GM12891 (cell line): ENCODE measurements around the gene ST14.
"Not testable (repeated sequence)": the region's sequence is repeated elsewhere in the genome, so short reads cannot be mapped to it uniquely, and the experiment has no call there.

Experiments used
- DNase-seq: peaks from one replicate; pipeline ENCODE4 v3.0.0; 2011; ENCODE audit warnings: low spot score; ENCODE audit not compliant: insufficient read length
- FAIRE-seq: peaks from 2 replicates; lab custom pipeline; 2011; peaks lifted over from hg19 to GRCh38; lab: Jason Lieb, UNC
- PAX5 ChIP-seq: IDR thresholded peaks from 2 replicates; pipeline ENCODE4 v1.6.1; 2011; ENCODE audit warnings: low read length, moderate library complexity, mild to moderate bottlenecking; ENCODE audit not compliant: insufficient read depth, severe bottlenecking
- POLR2A ChIP-seq: IDR thresholded peaks from 2 replicates; pipeline ENCODE4 v1.6.1; 2011; ENCODE audit warnings: low read depth, low read length, control low read depth
- POLR2AphosphoS5 ChIP-seq: IDR thresholded peaks from 2 replicates; pipeline ENCODE4 v1.6.1; 2011; ENCODE audit warnings: low read depth, low read length, control low read depth
- POU2F2 ChIP-seq: IDR thresholded peaks from 2 replicates; pipeline ENCODE4 v1.6.1; 2011; ENCODE audit warnings: low read depth, mild to moderate bottlenecking, control low read depth, low read length, moderate library complexity
- SPI1 ChIP-seq: IDR thresholded peaks from 2 replicates; pipeline ENCODE4 v1.6.1; 2011; ENCODE audit warnings: low read depth, low read length, control low read depth
- TAF1 ChIP-seq: IDR thresholded peaks from 2 replicates; pipeline ENCODE4 v1.6.1; 2011; ENCODE audit warnings: low read depth, low read length, control low read depth

Gene ST14

DNA sequence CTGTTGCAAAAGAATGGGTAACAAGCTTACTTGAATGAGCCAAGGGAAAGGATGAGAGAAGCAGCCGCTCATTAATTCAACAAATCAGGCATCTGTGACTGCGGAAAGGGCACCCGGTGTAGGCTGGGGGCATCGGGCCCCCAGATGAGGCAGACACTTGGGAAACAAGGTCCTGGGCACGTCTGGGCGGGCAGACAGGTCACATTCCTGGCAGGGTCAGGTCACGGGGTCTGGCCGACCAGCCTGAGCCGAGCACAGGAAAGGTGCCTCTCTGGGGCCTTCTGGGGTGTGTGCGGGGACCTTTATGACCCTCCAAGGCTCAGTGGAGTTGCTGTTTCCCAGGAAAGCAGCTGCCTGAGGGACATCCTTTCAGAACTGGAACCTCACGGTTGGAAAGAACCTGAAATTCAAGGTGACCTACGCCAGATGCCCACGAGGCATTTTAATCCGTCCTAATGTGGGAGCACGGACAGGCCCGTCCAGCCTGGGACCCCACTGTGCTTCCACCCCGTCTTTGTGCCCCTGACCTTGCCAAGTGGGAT is 57.1 kb downstream of the ST14 start:
- DNase-seq, result no peak
- TF ChIP-seq POLR2AphosphoS5 (no peak), SPI1 (no peak), POLR2A (no peak), TAF1 (no peak), PAX5 (no peak), POU2F2 (no peak)
- FAIRE-seq, result no peak

DNA sequence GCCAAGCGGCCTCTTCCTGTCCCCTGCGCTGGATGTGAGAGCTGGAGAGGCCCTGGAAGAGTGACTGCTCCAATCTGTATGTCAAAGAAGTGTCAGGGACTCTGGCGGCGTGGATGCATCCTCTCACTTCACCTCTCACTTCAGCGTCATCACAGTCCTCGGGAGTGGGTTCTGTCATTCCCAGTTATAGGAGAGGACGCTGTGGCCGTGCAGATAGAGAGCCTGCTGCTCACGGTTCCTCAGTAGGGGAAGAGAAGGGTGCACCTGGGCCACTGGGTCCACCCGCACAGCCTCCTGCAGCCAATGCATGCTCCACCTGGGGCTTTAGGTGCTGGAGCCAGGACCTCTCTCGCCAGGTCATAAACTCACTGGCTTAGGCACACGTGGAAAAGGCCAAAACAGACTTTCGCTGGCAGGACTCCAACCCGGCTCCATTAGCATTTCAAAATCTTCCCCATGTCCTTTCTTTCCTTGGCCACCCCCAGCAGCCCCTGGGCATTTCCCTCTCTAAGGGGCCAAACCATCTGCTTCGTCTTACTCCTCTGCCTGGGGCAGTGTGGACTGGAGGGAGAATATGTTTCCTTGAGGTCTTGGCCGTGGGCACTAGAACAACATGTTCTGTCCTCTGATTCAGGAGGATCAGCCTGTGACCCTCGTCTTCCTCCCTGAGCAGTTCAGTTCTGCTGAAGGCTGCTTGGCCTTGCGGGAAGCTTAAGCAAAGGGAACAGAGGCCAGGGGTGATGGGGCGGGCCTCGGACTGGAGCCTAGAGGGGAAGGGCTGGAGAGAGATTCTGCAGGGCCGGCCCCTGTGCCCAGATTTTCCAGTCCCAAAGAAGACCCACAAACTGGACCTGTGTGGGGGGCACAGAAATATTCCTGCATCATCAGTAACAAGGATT is 57.8 kb downstream of the ST14 start:
- no peak for DNase-seq
- no peak for FAIRE-seq
- no peak for TF ChIP-seq POU2F2
- no peak for TF ChIP-seq TAF1
- TF ChIP-seq POLR2A, result no peak
- no peak for TF ChIP-seq PAX5
- no peak for TF ChIP-seq POLR2AphosphoS5
- no peak for TF ChIP-seq SPI1

DNA sequence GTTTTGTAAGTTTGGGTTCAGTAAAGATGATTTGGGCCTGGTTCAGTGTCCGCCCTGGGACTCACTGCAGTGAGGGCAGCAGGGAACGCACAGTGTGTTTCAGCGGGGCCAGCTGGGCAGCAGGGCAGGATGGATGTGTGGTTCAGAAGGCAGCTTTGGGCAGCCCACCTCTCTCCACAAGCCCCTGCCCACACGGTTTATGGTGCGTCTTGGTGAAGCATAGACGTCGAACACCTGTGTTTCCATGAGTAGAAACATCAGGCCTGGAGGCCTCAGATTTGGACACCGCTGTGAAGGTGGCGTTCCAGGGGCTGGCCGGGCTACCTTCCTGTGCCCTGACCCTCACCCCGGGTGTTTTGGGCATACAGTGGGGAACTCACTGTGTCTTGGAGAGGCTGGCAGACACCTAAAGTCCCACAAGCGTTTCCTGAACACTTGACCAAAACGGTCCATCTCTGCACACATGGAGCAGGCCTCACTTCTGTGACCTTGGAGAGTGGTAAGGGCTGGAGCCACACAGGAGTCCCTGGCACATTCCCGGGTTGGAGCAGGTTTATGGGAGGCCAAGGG is 59.0 kb downstream of the ST14 start:
- FAIRE-seq, result no peak
- TF ChIP-seq POU2F2 (no peak), TAF1 (no peak), PAX5 (no peak), SPI1 (no peak), POLR2A (no peak), POLR2AphosphoS5 (no peak)
- DNase-seq, result no peak

DNA sequence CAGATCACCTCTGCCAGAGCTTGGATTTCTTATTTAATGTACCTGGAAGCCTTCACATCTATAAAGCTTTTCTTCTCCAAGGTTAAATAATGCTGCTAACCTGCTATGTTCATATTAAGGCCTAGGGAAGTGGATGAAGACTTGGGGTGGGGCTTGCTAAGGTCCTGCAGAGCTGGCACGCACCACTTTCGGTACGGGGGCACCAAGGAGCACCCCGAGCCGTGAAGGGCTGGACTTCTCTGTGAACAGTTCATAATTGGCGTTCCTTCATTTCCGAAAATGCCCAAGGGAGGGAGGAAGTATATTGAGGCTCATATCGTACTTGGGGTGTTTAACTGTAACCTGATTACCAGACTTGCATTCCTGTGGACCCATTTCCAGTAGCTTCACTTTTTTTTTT is 59.6 kb downstream of the ST14 start:
- DNase-seq (no peak), FAIRE-seq (no peak)
- TF ChIP-seq POLR2A (no peak), POU2F2 (no peak), SPI1 (no peak), POLR2AphosphoS5 (no peak)

DNA sequence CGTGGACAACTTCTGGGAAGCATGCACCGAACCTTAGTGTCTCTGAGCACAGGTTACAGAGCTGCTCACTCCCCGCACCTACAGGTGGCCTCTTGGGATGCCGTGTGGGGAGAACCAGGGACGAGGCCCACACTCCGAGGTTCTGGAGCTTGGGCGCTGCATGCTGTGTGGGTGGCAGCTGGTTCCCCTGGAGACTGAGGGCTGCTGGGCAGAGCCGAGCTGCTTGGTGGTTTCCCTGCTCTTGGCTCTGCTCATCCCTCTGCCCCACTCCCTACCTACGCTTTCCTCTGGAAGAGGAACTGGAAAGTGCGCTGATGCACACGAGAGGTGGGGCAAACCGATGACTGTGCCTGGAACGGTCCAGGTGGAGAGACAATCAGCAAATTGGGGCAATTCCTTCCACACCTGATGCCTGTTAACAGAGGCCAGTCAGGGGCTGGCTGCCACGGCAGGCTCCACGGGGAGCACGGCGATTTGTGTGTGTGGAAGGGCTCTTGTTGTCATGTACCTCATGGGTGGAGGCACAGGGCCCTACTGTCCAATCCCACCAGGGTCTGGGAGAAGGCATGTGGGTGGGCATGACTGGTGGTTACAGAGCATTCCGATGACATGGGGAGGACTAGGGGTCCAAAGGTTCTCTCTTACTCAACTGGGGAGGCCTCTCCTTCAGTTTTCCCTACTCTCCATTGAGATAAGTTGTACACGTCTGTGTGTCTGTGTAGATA is 60.9 kb downstream of the ST14 start:
- TF ChIP-seq SPI1, result no peak
- no peak for TF ChIP-seq PAX5
- no peak for TF ChIP-seq TAF1
- TF ChIP-seq POU2F2, result no peak
- TF ChIP-seq POLR2AphosphoS5, result no peak
- no peak for TF ChIP-seq POLR2A
- FAIRE-seq (no peak), DNase-seq (no peak)

DNA sequence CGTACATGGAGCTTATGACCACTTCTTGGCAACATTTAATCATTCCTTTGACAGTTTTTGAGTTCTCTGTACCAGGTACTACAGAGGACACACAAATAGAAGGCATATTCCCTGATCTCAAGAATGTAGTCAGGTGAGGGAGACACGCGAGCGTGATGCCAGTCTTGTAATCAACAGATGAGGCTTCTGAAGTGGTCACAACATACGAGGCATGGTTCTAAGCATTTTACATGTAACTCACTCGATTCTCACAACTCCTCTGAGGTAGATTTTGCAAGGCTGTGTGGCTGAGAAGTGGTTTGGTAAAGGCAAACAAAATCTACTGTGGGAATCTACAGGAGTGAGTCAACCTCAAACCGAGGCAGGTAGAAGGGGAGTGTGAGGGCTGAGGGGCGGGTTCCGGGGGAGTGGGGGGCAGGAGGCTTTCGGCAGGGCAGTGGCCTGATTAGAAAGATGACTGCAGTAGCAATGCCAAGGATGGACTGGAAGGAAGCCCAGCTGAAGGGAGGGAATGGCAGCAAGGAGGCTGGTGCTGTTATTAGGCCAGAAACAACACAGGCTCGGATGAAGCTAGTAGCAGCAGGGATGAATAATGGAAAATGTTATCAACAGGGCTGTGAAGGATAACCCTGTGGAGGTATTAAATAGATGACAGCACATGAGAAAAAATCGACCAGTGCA is 63.8 kb downstream of the ST14 start:
- DNase-seq (no peak), FAIRE-seq (no peak)
- TF ChIP-seq POLR2A, result no peak
- TF ChIP-seq POU2F2, result no peak
- TF ChIP-seq TAF1, result no peak
- no peak for TF ChIP-seq POLR2AphosphoS5

DNA sequence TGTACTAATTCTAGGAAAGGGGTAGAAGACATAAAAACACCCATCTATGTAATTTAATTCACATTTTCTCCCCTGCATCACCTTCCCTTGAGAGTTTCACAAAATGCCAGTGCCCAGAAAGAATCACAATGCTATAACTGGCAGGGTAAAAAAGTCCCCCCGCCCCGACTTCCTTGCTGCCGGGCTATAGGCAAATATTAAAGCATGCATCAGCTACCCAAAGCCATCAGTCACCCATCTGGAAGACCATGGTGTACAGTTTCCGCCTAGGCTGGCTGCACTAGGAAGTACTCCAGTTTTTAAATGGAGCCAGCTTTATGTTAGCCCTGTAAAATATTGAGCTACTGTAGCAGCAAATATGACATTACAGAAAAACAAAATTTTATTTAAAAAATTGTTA is 67.8 kb downstream of the ST14 start:
- FAIRE-seq, result peak; percentile 58
- no peak for DNase-seq

DNA sequence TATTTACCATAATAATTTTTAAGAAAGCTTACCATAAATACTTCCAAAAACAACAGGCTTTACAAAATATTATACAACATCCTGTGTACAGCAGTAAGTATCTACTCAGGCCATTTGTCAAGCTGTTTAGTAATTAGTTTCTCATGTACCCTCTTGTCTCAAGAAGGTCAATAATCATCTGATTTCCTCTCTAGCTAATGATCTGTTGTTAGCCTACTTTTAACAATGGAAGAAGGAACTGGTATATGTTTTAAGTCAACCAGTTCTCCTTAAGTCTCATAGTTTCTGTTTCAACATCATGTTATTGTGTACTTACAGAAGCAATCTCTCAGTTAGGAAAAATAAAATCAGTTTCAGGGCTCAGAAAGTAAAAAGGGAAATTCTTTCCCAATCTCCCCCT is 73.9 kb downstream of the ST14 start:
- peak; percentile 64 for FAIRE-seq
- DNase-seq, result not testable (repeated sequence)

More for the DNA sequence above, 67.8 kb downstream of the ST14 start:
- TF ChIP-seq POLR2AphosphoS5 (no peak), SPI1 (no peak)

DNA sequence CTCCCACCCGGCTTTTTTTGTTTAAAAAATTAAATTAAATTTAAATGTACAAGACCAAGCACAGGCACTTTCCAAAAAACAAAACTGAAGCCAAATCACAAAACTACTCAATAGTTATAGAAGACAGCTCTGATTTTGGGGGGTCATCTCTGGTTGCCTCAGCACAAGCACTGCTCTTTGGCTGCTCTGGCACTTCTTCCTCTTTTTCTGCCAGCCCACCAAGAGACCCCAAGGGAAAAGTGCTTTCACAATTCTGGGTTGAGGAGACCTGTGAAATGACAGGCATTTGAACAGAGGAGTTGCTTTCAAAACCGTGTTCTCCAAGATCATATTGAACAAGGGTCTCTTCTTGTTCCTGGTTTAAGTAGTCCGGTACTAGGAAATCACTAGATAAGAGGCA is 74.3 kb downstream of the ST14 start:
- DNase-seq, FAIRE-seq: not testable (repeated sequence)

DNA sequence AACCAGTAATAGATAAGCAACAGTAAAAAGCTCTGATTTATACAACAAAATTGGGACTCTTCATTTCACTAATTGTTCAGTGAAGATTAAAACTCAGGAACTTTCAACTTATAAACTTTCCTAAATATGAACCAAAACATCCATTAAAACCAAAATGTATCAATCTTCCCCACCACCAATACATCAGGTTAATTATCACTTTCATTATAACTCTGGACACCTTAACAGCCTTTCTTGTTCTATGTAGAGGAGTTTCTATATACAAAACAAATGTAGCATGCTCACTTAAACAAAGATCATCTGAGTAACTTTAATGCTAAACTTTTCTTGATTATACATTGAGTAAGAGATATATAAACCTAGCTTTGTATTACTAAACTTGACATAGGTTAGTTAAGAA is 74.7 kb downstream of the ST14 start:
- TF ChIP-seq SPI1 (no peak), POLR2AphosphoS5 (no peak), POU2F2 (no peak), TAF1 (no peak), PAX5 (no peak), POLR2A (no peak)
- no peak for DNase-seq
- FAIRE-seq, result peak; percentile 5
